COR-L47 (cell line): ENCODE measurements around the gene MT3.

ENCODE experiments used
- DNase-seq: peaks from one replicate; lab custom pipeline; 2025; lab: John Stamatoyannopoulos, UW

The MT3 gene

GRCh38 chr16:56589141-56590039 is at the start of gene MT3:
Gene MT3, plus strand, starts transcription at chr16:56589528. Its CDS starts 63 bp downstream, at chr16:56589591.
- DNase-seq: peak; percentile 66

GRCh38 chr16:56539656-56540055 is 49.7 kb upstream of the MT3 start:
- DNase-seq: no peak

- no peak for DNase-seq
Observed at GRCh38 chr16:56542039-56542438, 47.3 kb upstream of the MT3 start.

- DNase-seq: peak; percentile 23
Observed at GRCh38 chr16:56547120-56547948, 42.0 kb upstream of the MT3 start.

- no peak for DNase-seq
Observed at GRCh38 chr16:56547949-56548567, 41.3 kb upstream of the MT3 start.

GRCh38 chr16:56549161-56549560 is 40.2 kb upstream of the MT3 start:
- no peak for DNase-seq

GRCh38 chr16:56549744-56550385 is 39.5 kb upstream of the MT3 start:
- DNase-seq: no peak

- no peak for DNase-seq
Observed at GRCh38 chr16:56551796-56552738, 37.3 kb upstream of the MT3 start.

GRCh38 chr16:56554441-56554840 is 34.9 kb upstream of the MT3 start:
- no peak for DNase-seq

GRCh38 chr16:56558024-56558747 is 31.1 kb upstream of the MT3 start:
- peak; percentile 95 for DNase-seq

GRCh38 chr16:56559109-56559508 is 30.2 kb upstream of the MT3 start:
- DNase-seq: no peak

- DNase-seq: no peak
Observed at GRCh38 chr16:56560447-56560846, 28.9 kb upstream of the MT3 start.

GRCh38 chr16:56561126-56561525 is 28.2 kb upstream of the MT3 start:
- no peak for DNase-seq

- no peak for DNase-seq
Observed at GRCh38 chr16:56564793-56565477, 24.4 kb upstream of the MT3 start, which contains the start of gene MT4. Gene MT4, plus strand, starts transcription at chr16:56565073. Its CDS starts 56 bp downstream, at chr16:56565129.

- no peak for DNase-seq
Observed at GRCh38 chr16:56569971-56570370, 19.4 kb upstream of the MT3 start.

GRCh38 chr16:56571525-56571924 is 17.8 kb upstream of the MT3 start:
- DNase-seq: no peak

- DNase-seq: no peak
Observed at GRCh38 chr16:56574625-56575024, 14.7 kb upstream of the MT3 start.

GRCh38 chr16:56576585-56577299 is 12.6 kb upstream of the MT3 start:
- DNase-seq: peak; percentile 30

GRCh38 chr16:56577300-56577625 is 12.1 kb upstream of the MT3 start:
- no peak for DNase-seq
